ENCODE measurements around the gene SSR3. TPM values are rescaled to one million over a fixed set of nuclear protein-coding genes. Genes with fewer than 3 reads are reported as not detected.

SSR3 gene
- total RNA-seq, 1 donor from 2014 or later: 135 TPM

GRCh38 chr3:156516961-156517360 is 38.0 kb downstream of the SSR3 start:
- TF ChIP-seq CTCF (IDR thresholded peaks at IDR 0.05; ENCODE audit: unreplicated experiment): no peak
- no peak overlapping the region for H3K4me3 Mint-ChIP-seq (ENCODE audit: low read depth)
- H3K4me1 Mint-ChIP-seq (ENCODE audit: low read depth): peaks cover 4% of the 10 kb centered on the region
- H3K36me3 Mint-ChIP-seq (ENCODE audit: insufficient read depth): no peaks in the 10 kb centered on the region
- H3K9me3 Mint-ChIP-seq (ENCODE audit: low read depth): no peaks in the 10 kb centered on the region
- H3K27me3 Mint-ChIP-seq: peaks cover under 1% of the 10 kb centered on the region
- no peak for DNase-seq (ENCODE audit: low spot score, unreplicated experiment)
- H3K27ac Mint-ChIP-seq: no peak overlapping the region

- Mint-ChIP-seq H3K27me3 (peaks cover 7% of the 10 kb centered on the region), H3K27ac (no peak overlapping the region), H3K4me1 (ENCODE audit: low read depth) (peaks cover 4% of the 10 kb centered on the region), H3K9me3 (ENCODE audit: low read depth) (no peaks in the 10 kb centered on the region), H3K36me3 (ENCODE audit: insufficient read depth) (no peaks in the 10 kb centered on the region), H3K4me3 (ENCODE audit: low read depth) (no peak overlapping the region)
- no peak for TF ChIP-seq CTCF (IDR thresholded peaks at IDR 0.05; ENCODE audit: unreplicated experiment)
- no peak for DNase-seq (ENCODE audit: low spot score, unreplicated experiment)
Measured at GRCh38 chr3:156516284-156516683, 38.6 kb downstream of the SSR3 start.

- Mint-ChIP-seq H3K4me1 (ENCODE audit: low read depth) (peaks cover 7% of the 10 kb centered on the region), H3K27ac (no peak overlapping the region), H3K9me3 (ENCODE audit: low read depth) (no peaks in the 10 kb centered on the region), H3K36me3 (ENCODE audit: insufficient read depth) (no peaks in the 10 kb centered on the region), H3K27me3 (peaks cover 14% of the 10 kb centered on the region), H3K4me3 (ENCODE audit: low read depth) (no peak overlapping the region)
- TF ChIP-seq CTCF (IDR thresholded peaks at IDR 0.05; ENCODE audit: unreplicated experiment): no peak
- no peak for DNase-seq (ENCODE audit: low spot score, unreplicated experiment)
Measured at GRCh38 chr3:156513619-156514018, 41.3 kb downstream of the SSR3 start.

- no peak overlapping the region for H3K27ac Mint-ChIP-seq
- H3K4me3 Mint-ChIP-seq (ENCODE audit: low read depth): no peak overlapping the region
- DNase-seq (ENCODE audit: low spot score, unreplicated experiment): no peak
- no peaks in the 10 kb centered on the region for H3K36me3 Mint-ChIP-seq (ENCODE audit: insufficient read depth)
- no peak for TF ChIP-seq CTCF (IDR thresholded peaks at IDR 0.05; ENCODE audit: unreplicated experiment)
- H3K9me3 Mint-ChIP-seq (ENCODE audit: low read depth): no peaks in the 10 kb centered on the region
- peaks cover 8% of the 10 kb centered on the region for H3K4me1 Mint-ChIP-seq (ENCODE audit: low read depth)
- H3K27me3 Mint-ChIP-seq: peaks cover 14% of the 10 kb centered on the region
Measured at GRCh38 chr3:156511987-156512677, 42.8 kb downstream of the SSR3 start.

- H3K27ac Mint-ChIP-seq: no peak overlapping the region
- H3K27me3 Mint-ChIP-seq: peaks cover 14% of the 10 kb centered on the region
- peaks cover 8% of the 10 kb centered on the region for H3K4me1 Mint-ChIP-seq (ENCODE audit: low read depth)
- peaks cover 3% of the 10 kb centered on the region for H3K9me3 Mint-ChIP-seq (ENCODE audit: low read depth)
- TF ChIP-seq CTCF (IDR thresholded peaks at IDR 0.05; ENCODE audit: unreplicated experiment): peak; percentile 75
- no peaks in the 10 kb centered on the region for H3K36me3 Mint-ChIP-seq (ENCODE audit: insufficient read depth)
- no peak for DNase-seq (ENCODE audit: low spot score, unreplicated experiment)
- H3K4me3 Mint-ChIP-seq (ENCODE audit: low read depth): no peak overlapping the region
Measured at GRCh38 chr3:156509189-156510174, 45.4 kb downstream of the SSR3 start.

Data from progenitor cell of endocrine pancreas (in vitro differentiated cells).